ENCODE data around the gene SLC12A7.

The SLC12A7 gene

DNA sequence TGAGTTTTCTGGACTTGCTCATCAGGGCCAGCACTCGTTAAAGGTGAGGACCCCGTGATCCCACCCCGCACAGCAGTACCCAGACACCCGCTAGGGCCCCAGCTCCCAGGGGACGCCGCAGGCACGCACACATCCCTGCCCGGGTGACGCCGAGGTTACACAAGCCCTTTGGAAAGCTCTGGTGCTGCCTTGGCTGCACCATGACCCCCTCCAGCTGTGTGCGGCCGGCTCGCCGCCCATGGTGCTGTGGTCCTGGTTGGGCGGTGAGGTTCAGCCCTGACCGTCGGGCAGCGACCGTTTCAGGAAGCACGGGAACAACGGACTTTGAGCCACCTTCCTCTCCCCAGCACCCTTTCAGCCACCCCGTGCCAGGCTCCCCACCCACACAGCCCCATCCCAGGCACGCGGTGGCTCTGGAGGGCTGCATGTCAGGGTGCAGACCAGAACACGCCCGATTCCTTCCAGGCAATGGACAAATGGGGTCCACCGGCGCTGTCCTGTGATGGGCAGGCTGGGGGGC, 7.5 kb upstream of the SLC12A7 start:
- no peak overlapping the region for H3K4me3 ChIP-seq (ENCODE audit: low read depth, low read length)
- no peak for DNase-seq (ENCODE audit: low read depth)

DNA sequence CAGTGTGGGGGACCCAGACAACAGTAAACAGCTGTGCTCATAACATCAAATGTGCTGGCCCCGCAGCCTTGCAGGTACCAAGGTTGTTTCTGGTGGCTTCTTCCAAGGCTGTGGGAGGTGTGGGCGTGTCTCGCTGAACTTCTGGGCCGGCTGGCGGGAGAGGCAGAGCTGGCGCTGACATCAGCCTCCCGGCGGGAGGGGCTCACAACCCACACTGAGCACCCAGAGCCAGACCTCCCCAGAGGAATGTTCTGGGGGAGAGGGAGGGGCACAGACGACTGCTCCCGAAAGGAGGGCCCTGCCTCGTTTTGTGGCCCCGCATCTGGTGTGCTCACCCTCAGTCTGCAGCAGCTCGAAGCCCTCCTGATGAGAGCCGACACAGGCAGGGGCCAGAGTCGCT, 6.9 kb upstream of the SLC12A7 start:
- no peak for DNase-seq (ENCODE audit: low read depth)
- TF ChIP-seq, protein P1, sequence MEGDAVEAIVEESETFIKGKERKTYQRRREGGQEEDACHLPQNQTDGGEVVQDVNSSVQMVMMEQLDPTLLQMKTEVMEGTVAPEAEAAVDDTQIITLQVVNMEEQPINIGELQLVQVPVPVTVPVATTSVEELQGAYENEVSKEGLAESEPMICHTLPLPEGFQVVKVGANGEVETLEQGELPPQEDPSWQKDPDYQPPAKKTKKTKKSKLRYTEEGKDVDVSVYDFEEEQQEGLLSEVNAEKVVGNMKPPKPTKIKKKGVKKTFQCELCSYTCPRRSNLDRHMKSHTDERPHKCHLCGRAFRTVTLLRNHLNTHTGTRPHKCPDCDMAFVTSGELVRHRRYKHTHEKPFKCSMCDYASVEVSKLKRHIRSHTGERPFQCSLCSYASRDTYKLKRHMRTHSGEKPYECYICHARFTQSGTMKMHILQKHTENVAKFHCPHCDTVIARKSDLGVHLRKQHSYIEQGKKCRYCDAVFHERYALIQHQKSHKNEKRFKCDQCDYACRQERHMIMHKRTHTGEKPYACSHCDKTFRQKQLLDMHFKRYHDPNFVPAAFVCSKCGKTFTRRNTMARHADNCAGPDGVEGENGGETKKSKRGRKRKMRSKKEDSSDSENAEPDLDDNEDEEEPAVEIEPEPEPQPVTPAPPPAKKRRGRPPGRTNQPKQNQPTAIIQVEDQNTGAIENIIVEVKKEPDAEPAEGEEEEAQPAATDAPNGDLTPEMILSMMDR (conservative IDR thresholded peaks at IDR 0.05; ENCODE audit: low read depth, low read length): no peak
- no peak overlapping the region for H3K4me3 ChIP-seq (ENCODE audit: low read depth, low read length)

More for the DNA sequence above, 7.5 kb upstream of the SLC12A7 start:
- TF ChIP-seq, protein P1 (conservative IDR thresholded peaks at IDR 0.05; ENCODE audit: low read depth, low read length): no peak

DNA sequence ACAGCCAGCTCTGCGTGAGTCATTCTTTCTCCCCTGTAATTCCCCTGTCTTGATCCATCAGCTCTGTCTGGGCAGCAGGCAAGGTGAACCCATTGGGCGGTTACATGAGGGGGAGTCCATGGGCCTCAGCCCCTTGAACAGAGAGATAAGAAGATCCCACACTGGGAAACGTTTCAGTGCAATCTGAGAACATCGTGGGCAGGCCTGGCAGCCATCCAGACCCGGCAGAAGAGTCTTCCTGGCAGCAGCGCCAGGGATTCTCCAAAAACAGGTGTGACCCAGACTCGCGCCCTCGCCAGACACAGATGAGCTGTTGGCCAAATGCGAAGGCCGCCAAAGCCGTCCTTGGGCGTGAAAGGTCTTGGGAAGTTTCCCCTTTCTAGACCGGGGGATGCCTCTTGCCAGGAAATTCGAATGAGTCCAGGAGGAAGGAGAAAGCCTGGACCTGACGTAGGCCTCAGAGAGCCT, 6.4 kb upstream of the SLC12A7 start:
- TF ChIP-seq, protein P1 (conservative IDR thresholded peaks at IDR 0.05; ENCODE audit: low read depth, low read length): no peak
- peak; percentile 10 for DNase-seq (ENCODE audit: low read depth)

DNA sequence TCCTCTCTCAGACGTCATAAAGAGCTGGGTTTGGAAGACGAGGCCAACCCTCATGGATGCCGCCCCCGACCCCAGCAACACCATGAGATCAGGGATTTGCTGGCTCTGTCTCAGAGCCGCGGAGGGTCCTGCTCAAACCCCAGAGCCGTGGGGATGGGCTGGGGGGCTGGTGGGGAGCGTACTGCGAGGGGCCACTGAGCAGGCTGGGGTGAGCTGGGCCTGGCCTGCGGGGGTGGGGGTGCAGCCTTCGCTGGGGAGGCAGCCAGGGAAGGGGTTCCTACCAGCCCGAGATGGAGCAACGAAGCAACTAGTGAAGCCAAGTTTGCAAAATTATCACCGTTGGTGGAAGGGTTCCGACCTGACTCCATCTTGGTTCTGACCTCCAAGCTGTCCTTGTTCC, 5.1 kb upstream of the SLC12A7 start:
- TF ChIP-seq, protein P1 (conservative IDR thresholded peaks at IDR 0.05; ENCODE audit: low read depth, low read length): no peak
- no peak for DNase-seq (ENCODE audit: low read depth)

More for the DNA sequence above, 6.4 kb upstream of the SLC12A7 start:
- H3K4me3 ChIP-seq (ENCODE audit: low read depth, low read length): no peak overlapping the region

DNA sequence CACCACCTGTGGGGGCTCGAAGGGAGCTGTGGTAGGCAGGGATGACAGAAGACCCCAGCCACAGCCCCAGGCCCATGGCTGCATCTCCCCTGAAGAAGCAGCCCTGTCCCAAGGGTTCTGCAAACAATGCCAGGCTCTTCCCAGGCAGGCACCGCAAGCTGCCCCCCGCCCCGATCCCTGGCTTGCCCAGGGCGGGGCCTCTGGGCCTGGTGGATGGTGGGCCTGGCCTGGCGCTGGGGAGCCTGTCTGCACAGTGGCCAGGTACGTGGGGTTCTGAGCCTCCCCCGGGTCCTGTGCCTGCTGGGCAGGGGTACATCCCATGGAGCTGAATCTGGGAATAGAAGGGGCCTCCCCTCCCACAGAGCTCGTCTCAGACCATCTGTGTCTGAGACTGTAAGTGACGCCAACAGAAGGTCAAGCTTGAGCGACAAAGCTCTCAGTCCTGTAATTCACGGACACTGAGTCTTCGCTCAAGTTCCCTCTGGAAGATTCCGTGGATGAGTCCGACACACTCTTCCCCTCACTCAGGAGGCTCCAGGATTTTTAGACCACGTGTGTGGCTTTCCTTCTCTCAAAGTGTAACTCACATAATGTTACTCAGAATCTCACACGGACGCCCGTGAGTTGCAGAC, 4.4 kb upstream of the SLC12A7 start:
- no peak overlapping the region for H3K4me3 ChIP-seq (ENCODE audit: low read depth, low read length)
- TF ChIP-seq, protein P1 (conservative IDR thresholded peaks at IDR 0.05; ENCODE audit: low read depth, low read length): no peak
- DNase-seq (ENCODE audit: low read depth): no peak

More for the DNA sequence above, 5.1 kb upstream of the SLC12A7 start:
- H3K4me3 ChIP-seq (ENCODE audit: low read depth, low read length): no peak overlapping the region

DNA sequence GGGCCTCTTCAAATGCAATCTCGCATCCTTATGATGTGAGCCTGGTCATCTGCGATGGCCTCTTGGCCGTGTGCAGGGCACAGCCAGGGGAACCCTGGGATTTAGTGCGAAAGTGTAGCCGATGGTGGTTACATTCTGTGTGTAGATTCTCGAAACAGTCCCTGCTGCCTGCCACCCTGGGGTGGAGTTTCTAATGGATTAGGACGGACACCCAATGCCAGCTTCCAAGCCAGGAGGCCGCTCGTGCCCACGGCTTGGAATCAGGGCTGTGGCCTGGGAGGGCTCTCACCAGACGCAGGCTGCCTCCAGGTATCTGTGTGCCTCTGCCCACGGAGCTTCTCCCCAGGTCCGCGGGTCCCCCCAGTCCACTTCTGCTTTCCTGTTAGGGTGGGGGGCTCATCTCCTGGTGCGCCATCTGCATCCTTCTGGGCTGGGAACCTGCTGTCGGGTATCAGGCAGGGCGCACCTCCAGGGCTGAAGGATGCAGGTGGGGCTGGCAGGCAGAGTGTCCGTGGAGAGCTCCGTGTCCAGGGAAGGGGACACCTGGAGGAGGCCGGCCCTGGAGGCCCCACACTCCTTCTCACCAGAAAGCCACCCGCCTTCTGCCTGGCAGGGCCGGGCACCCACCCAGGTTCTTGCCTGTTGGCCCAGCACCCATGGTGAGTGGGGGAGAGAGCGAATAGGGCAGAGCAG, 3.4 kb upstream of the SLC12A7 start:
- DNase-seq (ENCODE audit: low read depth): no peak
- TF ChIP-seq, protein P1 (conservative IDR thresholded peaks at IDR 0.05; ENCODE audit: low read depth, low read length): no peak
- no peak overlapping the region for H3K4me3 ChIP-seq (ENCODE audit: low read depth, low read length)
